Sigmoid colon (tissue), 7 donors: ENCODE measurements around the gene DHX32. TPM values are rescaled to one million over a fixed set of nuclear protein-coding genes. Genes with fewer than 3 reads are reported as not detected.

Experiments
- DNase-seq: peaks from one replicate; pipeline ENCODE4 v3.0.0-alpha.2; 2019
- H3K27ac ChIP-seq, 4 donors: fragments of 200-600 bp; sonication (generic); one replicate each; pipeline ENCODE4 v1.5.1; 2016 to 2019; ENCODE audit warnings: mild to moderate bottlenecking in 1 of 4
- H3K27me3 ChIP-seq, 3 donors: fragments of 200-600 bp; sonication (generic); one replicate each; pipeline ENCODE4 v1.5.1; 2019; ENCODE audit warnings: mild to moderate bottlenecking in 1 of 3
- H3K36me3 ChIP-seq, 4 donors: fragments of 200-600 bp; sonication (generic); one replicate each; pipeline ENCODE4 v1.5.1; 2016 to 2019
- H3K4me1 ChIP-seq, 4 donors: fragments of 200-600 bp; sonication (generic); one replicate each; pipeline ENCODE4 v1.5.1; 2017 to 2019
- H3K4me3 ChIP-seq, 4 donors: fragments of 200-600 bp; sonication (generic); one replicate each; pipeline ENCODE4 v1.5.1; 2017 to 2019; ENCODE audit warnings: mild to moderate bottlenecking in 2 of 4, moderate library complexity in 1 of 4
- H3K9me3 ChIP-seq, 4 donors: fragments of 200-600 bp in 3 of 4; sonication (generic) in 3 of 4; one replicate each; pipeline versions ENCODE4 v1.5.1 to v1.6.1; 2013 to 2019
- EP300 ChIP-seq, 4 donors: sonication (generic); formaldehyde crosslinking; IDR thresholded peaks; one replicate each; pipeline ENCODE4 v1.6.1; 2017; ENCODE audit warnings: antibody characterized with exemption in 4 of 4
- POLR2A ChIP-seq, 2 donors: fragments of 450-650 bp; IDR thresholded peaks; one replicate each; pipeline ENCODE4 v1.6.1; 2016; ENCODE audit warnings: antibody characterized with exemption in 2 of 2, mild to moderate bottlenecking in 2 of 2, moderate library complexity in 2 of 2
- POLR2AphosphoS5 ChIP-seq, 4 donors: sonication (generic); formaldehyde crosslinking; IDR thresholded peaks; one replicate each; pipeline ENCODE4 v1.6.1; 2017; ENCODE audit warnings: antibody characterized with exemption in 4 of 4
- WGBS, 2 donors: extraction: QIAGEN DNeasy Blood & Tissue Kit; methylation state at CpG; one replicate each; pipeline ENCODE4 v1.1.7; 2013; 5-methylcytosine and 5-hydroxymethylcytosine counted together
- intact Hi-C: fragments of 100-400 bp; cut with DNase I; formaldehyde crosslinking; loops from one replicate; pipeline ENCODE4 v1.15.1; 2023
- polyA plus RNA-seq, 3 donors: library from polyadenylated mRNA; stranded (reverse); fragments of 200-250 nt; gene quantifications; one replicate each; pipeline ENCODE4 v1.2.3, GENCODE V29; 2013
- small RNA-seq, 3 donors: library from RNA; depleted of rRNA; stranded (forward); fragments of <200 nt; gene quantifications; one replicate each; pipeline ENCODE3, GENCODE V24; 2016
- total RNA-seq, 4 donors: library from RNA; depleted of rRNA; stranded (reverse); fragments of >200 nt; gene quantifications; one replicate each; pipeline ENCODE4 v1.1.0, GENCODE V29; 2016
- TF ChIP-seq, protein P1 (sequence below), 4 experiments: fragments of 450-650 bp in 3 of 4; fragments of 200-600 bp in 1 of 4; IDR thresholded peaks; one replicate each; pipeline ENCODE4 v1.5.1; 2016 to 2019; ENCODE audit warnings: antibody characterized with exemption in 4 of 4, mild to moderate bottlenecking in 3 of 4, moderate library complexity in 2 of 4
- donor health status: healthy with polysubstance abuse.
- donor health status: Bipolar disorder and iron deficiency.
- donor health status: healthy.

Gene DHX32
- total and polyA plus RNA-seq, 7 donors, result 16.0 to 57.8 (median 22.4) TPM

DNA sequence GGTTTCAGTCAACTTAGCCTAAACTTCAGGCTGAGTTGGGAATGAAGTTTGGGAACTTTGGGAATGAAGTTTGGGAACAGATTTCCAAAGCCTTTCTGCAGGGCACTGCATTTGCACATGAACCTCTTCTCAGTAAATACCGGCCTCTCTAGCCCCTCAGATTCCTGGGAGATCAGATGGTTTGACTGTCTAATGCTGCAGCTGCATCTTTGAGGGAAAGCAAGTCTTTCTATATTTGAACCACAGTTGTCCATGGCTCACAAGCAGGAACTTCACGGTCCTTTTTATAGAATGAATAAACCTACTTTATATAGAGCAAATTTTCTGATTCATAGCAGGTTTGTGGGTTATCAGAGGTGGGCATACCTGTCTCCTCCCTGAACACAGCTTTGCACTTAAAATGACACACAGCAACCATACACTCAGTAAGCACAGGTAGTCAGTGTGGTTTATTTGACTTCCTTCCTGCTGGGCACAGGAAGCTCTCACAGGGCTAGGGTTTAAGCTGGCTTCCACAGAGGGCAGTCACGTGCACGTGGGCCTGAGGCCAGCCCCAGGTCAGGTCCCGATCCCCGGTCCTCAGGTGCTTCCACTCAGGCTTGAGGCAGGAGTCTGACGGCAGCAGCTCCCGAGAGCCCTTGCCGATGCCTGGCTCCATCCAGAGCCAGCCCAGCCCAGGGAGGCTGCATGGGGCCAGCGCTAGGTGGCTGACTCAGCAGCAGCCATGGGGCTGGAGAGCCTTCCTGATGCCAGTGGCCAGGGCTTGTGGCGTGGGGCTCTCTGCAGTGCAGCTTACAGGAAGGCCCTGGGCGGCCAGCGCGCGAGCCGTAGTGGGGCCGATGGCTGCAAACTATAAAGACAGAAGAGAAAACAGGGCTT lies 92.7 kb downstream of the DHX32 start:
- Histone ChIP-seq H3K36me3 (peaks cover 7 to 45% (median 23%) of the 10 kb centered on the region in 4 donors), H3K27me3 (no peaks in the 10 kb centered on the region), H3K27ac (no peak overlapping the region), H3K9me3 (no peaks in the 10 kb centered on the region), H3K4me3 (no peak overlapping the region), H3K4me1 (no peaks in the 10 kb centered on the region)
- DNase-seq, result no peak
- 82 to 91% methylated on average over 17 of the region's 17 CpGs for WGBS, 2 donors
- intact Hi-C loops, result no loop called here
- TF ChIP-seq, protein P1, sequence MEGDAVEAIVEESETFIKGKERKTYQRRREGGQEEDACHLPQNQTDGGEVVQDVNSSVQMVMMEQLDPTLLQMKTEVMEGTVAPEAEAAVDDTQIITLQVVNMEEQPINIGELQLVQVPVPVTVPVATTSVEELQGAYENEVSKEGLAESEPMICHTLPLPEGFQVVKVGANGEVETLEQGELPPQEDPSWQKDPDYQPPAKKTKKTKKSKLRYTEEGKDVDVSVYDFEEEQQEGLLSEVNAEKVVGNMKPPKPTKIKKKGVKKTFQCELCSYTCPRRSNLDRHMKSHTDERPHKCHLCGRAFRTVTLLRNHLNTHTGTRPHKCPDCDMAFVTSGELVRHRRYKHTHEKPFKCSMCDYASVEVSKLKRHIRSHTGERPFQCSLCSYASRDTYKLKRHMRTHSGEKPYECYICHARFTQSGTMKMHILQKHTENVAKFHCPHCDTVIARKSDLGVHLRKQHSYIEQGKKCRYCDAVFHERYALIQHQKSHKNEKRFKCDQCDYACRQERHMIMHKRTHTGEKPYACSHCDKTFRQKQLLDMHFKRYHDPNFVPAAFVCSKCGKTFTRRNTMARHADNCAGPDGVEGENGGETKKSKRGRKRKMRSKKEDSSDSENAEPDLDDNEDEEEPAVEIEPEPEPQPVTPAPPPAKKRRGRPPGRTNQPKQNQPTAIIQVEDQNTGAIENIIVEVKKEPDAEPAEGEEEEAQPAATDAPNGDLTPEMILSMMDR (IDR thresholded peaks at IDR 0.05), result no peak
- TF ChIP-seq EP300 (IDR thresholded peaks at IDR 0.05) (no peak), POLR2AphosphoS5 (IDR thresholded peaks at IDR 0.05) (no peak), POLR2A (IDR thresholded peaks at IDR 0.05) (no peak)

Small RNA genes lying within 50 kb of the gene (small RNA-seq; reads per million reads assigned to genes)
- gene MIR4484, result 0 reads per million in 3 donors
- 0 reads per million in 3 donors for gene RF00017
- 0 reads per million in 3 donors for gene RNU2-42P

Other genes starting within 250 kb of the DHX32 start
- not detected for gene TEX36, start 198.1 kb downstream of the DHX32 start, total RNA-seq
- not detected for gene TEX36, start 198.1 kb downstream of the DHX32 start, polyA plus RNA-seq
- gene EDRF1, start 161.6 kb downstream of the DHX32 start, total RNA-seq, result 10 to 100 TPM; 16.1 to 20.8 (median 18.4) TPM
- 10 to 100 TPM in 1 of 3 donors, 1 to 10 TPM in 2; 3.7 to 13.2 (median 5.4) TPM for gene EDRF1, start 161.6 kb downstream of the DHX32 start, polyA plus RNA-seq
- under 1 TPM in 1 of 4 donors, not detected in 3; 0.33 TPM for gene MMP21, start 105.5 kb downstream of the DHX32 start, total RNA-seq
- under 1 TPM in 1 of 3 donors, not detected in 2; 0.07 TPM for gene MMP21, start 105.5 kb downstream of the DHX32 start, polyA plus RNA-seq
- 10 to 100 TPM; 26.3 to 46.7 (median 36.8) TPM for gene UROS, start 58.0 kb downstream of the DHX32 start, total RNA-seq
- 10 to 100 TPM; 26.1 to 35.4 (median 28.5) TPM for gene UROS, start 58.0 kb downstream of the DHX32 start, polyA plus RNA-seq
- 10 to 100 TPM; 37.7 to 54.9 (median 45.8) TPM for gene BCCIP, start 57.7 kb downstream of the DHX32 start, total RNA-seq
- gene BCCIP, start 57.7 kb downstream of the DHX32 start, polyA plus RNA-seq, result 10 to 100 TPM; 46.8 to 61.4 (median 52.7) TPM
- 1 to 10 TPM in 2 of 4 donors, under 1 TPM in 1, not detected in 1; 0.71 to 3.5 (median 1.5) TPM for gene FANK1, start 15.3 kb upstream of the DHX32 start, total RNA-seq
- gene FANK1, start 15.3 kb upstream of the DHX32 start, polyA plus RNA-seq, result 10 to 100 TPM in 1 of 3 donors, 1 to 10 TPM in 2; 3.4 to 12.6 (median 7.9) TPM